ENCODE results near the gene GPR62.

DNA sequence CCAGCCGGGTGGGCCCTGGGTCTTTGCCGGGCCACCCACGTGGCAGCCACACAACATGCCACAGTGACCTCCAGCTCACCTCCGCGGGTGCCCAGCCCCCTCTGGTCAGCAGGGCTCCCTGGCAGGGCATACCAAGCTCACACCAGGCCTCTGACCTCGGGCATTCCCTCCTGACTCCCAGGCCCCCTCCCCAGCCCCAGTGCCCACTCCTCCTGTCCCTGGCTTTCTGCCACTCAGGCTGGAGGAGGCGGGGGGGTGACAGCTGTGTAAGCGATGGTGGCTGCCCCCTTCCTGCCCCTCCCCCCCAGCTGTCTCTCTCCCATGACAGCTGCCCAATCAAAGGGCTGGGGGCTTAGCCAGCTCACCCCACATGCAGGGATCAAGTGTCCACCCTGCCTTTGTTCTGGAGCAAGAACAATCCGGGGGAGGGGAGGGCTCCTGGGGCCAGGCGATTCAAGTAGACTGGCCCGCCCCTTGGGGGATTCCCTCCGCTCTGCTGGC lies 8.8 kb downstream of the GPR62 start:
- TF ChIP-seq HNRNPK (IDR thresholded peaks at IDR 0.05; ENCODE audit: low read depth, low read length, poor library complexity, severe bottlenecking), result no peak
- no peak for TF ChIP-seq SMC3 (conservative IDR thresholded peaks at IDR 0.05; ENCODE audit: insufficient read depth, low read depth, low read length)
- no peak for TF ChIP-seq ZFP36 (IDR thresholded peaks at IDR 0.05; ENCODE audit: low read depth, low read length, partially characterized antibody)
- TF ChIP-seq SP1 (CRISPR knock-in tag; IDR thresholded peaks at IDR 0.05), result no peak
- TF ChIP-seq JUND (IDR thresholded peaks at IDR 0.05; ENCODE audit: borderline replicate concordance, low read depth, low read length), result no peak
- TF ChIP-seq JUND (tag; IDR thresholded peaks at IDR 0.05; ENCODE audit: borderline replicate concordance, low read depth, low read length), result no peak
- no peak for TF ChIP-seq DEAF1 (CRISPR knock-in tag; IDR thresholded peaks at IDR 0.05)
- no peak for TF ChIP-seq AFF1 (IDR thresholded peaks at IDR 0.05; ENCODE audit: low read depth in 1 of 2, partially characterized antibody in 2 of 2)

All from K562 (cell line).